22Rv1 (cell line): ENCODE results near the gene PRSS21.

Source experiments
- ZFX ChIP-seq: fragments of 450-650 bp; IDR thresholded peaks from 2 replicates; pipeline ENCODE4 v1.6.1; 2017; ENCODE audit warnings: antibody characterized with exemption, borderline replicate concordance
- TF ChIP-seq, protein P1 (sequence below): fragments of 450-650 bp; IDR thresholded peaks from 2 replicates; pipeline ENCODE4 v1.5.1; 2017; ENCODE audit warnings: mild to moderate bottlenecking

- TF ChIP-seq, protein P1, sequence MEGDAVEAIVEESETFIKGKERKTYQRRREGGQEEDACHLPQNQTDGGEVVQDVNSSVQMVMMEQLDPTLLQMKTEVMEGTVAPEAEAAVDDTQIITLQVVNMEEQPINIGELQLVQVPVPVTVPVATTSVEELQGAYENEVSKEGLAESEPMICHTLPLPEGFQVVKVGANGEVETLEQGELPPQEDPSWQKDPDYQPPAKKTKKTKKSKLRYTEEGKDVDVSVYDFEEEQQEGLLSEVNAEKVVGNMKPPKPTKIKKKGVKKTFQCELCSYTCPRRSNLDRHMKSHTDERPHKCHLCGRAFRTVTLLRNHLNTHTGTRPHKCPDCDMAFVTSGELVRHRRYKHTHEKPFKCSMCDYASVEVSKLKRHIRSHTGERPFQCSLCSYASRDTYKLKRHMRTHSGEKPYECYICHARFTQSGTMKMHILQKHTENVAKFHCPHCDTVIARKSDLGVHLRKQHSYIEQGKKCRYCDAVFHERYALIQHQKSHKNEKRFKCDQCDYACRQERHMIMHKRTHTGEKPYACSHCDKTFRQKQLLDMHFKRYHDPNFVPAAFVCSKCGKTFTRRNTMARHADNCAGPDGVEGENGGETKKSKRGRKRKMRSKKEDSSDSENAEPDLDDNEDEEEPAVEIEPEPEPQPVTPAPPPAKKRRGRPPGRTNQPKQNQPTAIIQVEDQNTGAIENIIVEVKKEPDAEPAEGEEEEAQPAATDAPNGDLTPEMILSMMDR: no peak
- TF ChIP-seq ZFX: no peak
Observed at GRCh38 chr16:2815299-2815771, 1.7 kb upstream of the PRSS21 start.
